CD14-positive monocyte (primary cell): ENCODE data around the gene TOLLIP. TPM values are rescaled to one million over a fixed set of nuclear protein-coding genes. Genes with fewer than 3 reads are reported as not detected.
"Not testable (repeated sequence)": the region's sequence is repeated elsewhere in the genome, so short reads cannot be mapped to it uniquely, and the experiment has no call there.

ENCODE experiments used
- DNase-seq, 3 donors: peaks; one replicate each; pipeline ENCODE4 v3.0.0-alpha.2; 2011 to 2022
- H2AFZ ChIP-seq: 2 replicates; pipeline ENCODE4 v1.6.0; 2012; ENCODE audit warnings: mild to moderate bottlenecking, low read depth, low read length, inconsistent platforms; ENCODE audit not compliant: insufficient read depth, poor library complexity, severe bottlenecking
- H3K27ac ChIP-seq, 2 donors: 1 replicate in 1 of 2; 2 replicates in 1 of 2; pipeline ENCODE4 v1.5.1; 2012 to 2013; ENCODE audit warnings: low read length in 2 of 2, control low read depth in 1 of 2, inconsistent platforms in 1 of 2, low read depth in 1 of 2, mild to moderate bottlenecking in 1 of 2
- H3K27me3 ChIP-seq, 2 donors: one replicate each; pipeline versions ENCODE4 v1.6.0 to v1.6.1; 2011 to 2013; ENCODE audit warnings: low read length in 2 of 2; ENCODE audit not compliant: control insufficient read depth in 2 of 2, insufficient read depth in 2 of 2
- H3K36me3 ChIP-seq, 2 donors: replicated peaks in 1 of 2; 1 replicate in 1 of 2; 2 replicates in 1 of 2; pipeline versions ENCODE4 v1.5.1 to v1.6.1; 2012 to 2013; ENCODE audit warnings: low read length in 2 of 2, control low read depth in 1 of 2, inconsistent platforms in 1 of 2, mild to moderate bottlenecking in 1 of 2; ENCODE audit not compliant: insufficient read depth in 2 of 2, control insufficient read depth in 1 of 2
- H3K4me1 ChIP-seq, 2 donors: 1 replicate in 1 of 2; 2 replicates in 1 of 2; pipeline versions ENCODE4 v1.5.1 to v1.6.1; 2012 to 2013; ENCODE audit warnings: low read length in 2 of 2, control low read depth in 1 of 2, inconsistent platforms in 1 of 2, mild to moderate bottlenecking in 1 of 2, moderate library complexity in 1 of 2; ENCODE audit not compliant: insufficient read depth in 2 of 2, control insufficient read depth in 1 of 2
- H3K4me2 ChIP-seq: replicated peaks from 2 replicates; pipeline ENCODE3; 2012; ENCODE audit warnings: low read length, moderate library complexity, mild to moderate bottlenecking; ENCODE audit not compliant: poor library complexity, severe bottlenecking; ENCODE audit errors: extremely low read depth
- H3K4me3 ChIP-seq, 3 experiments: fragments of 200-600 bp in 1 of 3; sonication (generic) in 1 of 3; replicated peaks in 1 of 3; 1 replicate in 2 of 3; 2 replicates in 1 of 3; pipeline ENCODE4 v1.5.1; 2011 to 2013; ENCODE audit warnings: low read length in 3 of 3, mild to moderate bottlenecking in 3 of 3, control low read depth in 2 of 3, low read depth in 2 of 3, inconsistent platforms in 1 of 3, moderate library complexity in 1 of 3
- H3K79me2 ChIP-seq: 2 replicates; pipeline ENCODE4 v1.6.0; 2012; ENCODE audit warnings: mild to moderate bottlenecking, control low read depth, inconsistent platforms, low read length, moderate library complexity; ENCODE audit not compliant: insufficient read depth
- H3K9ac ChIP-seq: 2 replicates; pipeline ENCODE4 v1.6.0; 2017; ENCODE audit warnings: low read length, mild to moderate bottlenecking; ENCODE audit not compliant: insufficient read depth, poor library complexity, severe bottlenecking
- H3K9me3 ChIP-seq, 2 donors: replicated peaks in 1 of 2; 1 replicate in 1 of 2; 2 replicates in 1 of 2; pipeline versions ENCODE4 v1.5.1 to v1.6.1; 2012 to 2013; ENCODE audit warnings: low read length in 2 of 2, control low read depth in 1 of 2; ENCODE audit not compliant: control insufficient read depth in 1 of 2, insufficient read depth in 1 of 2
- H4K20me1 ChIP-seq: 2 replicates; pipeline ENCODE4 v1.6.0; 2012; ENCODE audit warnings: mild to moderate bottlenecking, low read length, control low read depth, moderate library complexity; ENCODE audit not compliant: insufficient read depth
- H3K27ac Mint-ChIP-seq, 7 donors: one replicate each; pipeline ENCODE4 v1.8.0; 2020; ENCODE audit warnings: mild to moderate bottlenecking in 7 of 7, mixed read lengths in 7 of 7, moderate library complexity in 6 of 7, inconsistent platforms in 2 of 7
- H3K27me3 Mint-ChIP-seq, 3 donors: one replicate each; pipeline ENCODE4 v1.8.0; 2021 to 2022; ENCODE audit warnings: low read depth in 3 of 3, mild to moderate bottlenecking in 3 of 3, mixed read lengths in 3 of 3, moderate library complexity in 3 of 3, inconsistent platforms in 1 of 3
- H3K36me3 Mint-ChIP-seq, 2 donors: one replicate each; pipeline ENCODE4 v1.8.0; 2020; ENCODE audit warnings: mixed read lengths in 2 of 2, inconsistent platforms in 1 of 2, mild to moderate bottlenecking in 1 of 2
- H3K4me1 Mint-ChIP-seq: one replicate; pipeline ENCODE4 v1.8.0; 2020; ENCODE audit warnings: mild to moderate bottlenecking, mixed read lengths
- H3K4me3 Mint-ChIP-seq, 2 donors: one replicate each; pipeline ENCODE4 v1.8.0; 2020; ENCODE audit warnings: mild to moderate bottlenecking in 2 of 2, mixed read lengths in 2 of 2, moderate library complexity in 1 of 2
- H3K9me3 Mint-ChIP-seq, 7 donors: one replicate each; pipeline ENCODE4 v1.8.0; 2020 to 2022; ENCODE audit warnings: mixed read lengths in 7 of 7, mild to moderate bottlenecking in 6 of 7, moderate library complexity in 6 of 7, inconsistent platforms in 2 of 7
- WGBS: methylation state at CpG from one replicate; pipeline ENCODE4 v1.1.5; 2013; ENCODE audit warnings: missing lambda C conversion rate; ENCODE audit not compliant: insufficient coverage; 5-methylcytosine and 5-hydroxymethylcytosine counted together
- intact Hi-C, 2 donors: fragments of 100-400 bp; cut with micrococcal nuclease; formaldehyde crosslinking; loops; one replicate each; pipeline versions ENCODE4 v1.15.0 to v1.15.1; 2023
- polyA plus RNA-seq, 3 donors: library from polyadenylated mRNA; depleted of rRNA in 1 of 3; unstranded in 2 of 3; stranded (reverse) in 1 of 3; fragments of 300-500 nt in 2 of 3; fragments of >200 nt in 1 of 3; fragmentation: Illumina TruSeq in 2 of 3; gene quantifications; 1 replicate in 2 of 3; 2 replicates in 1 of 3; pipeline ENCODE4 v1.2.3, GENCODE V29; 2012 to 2021
- TF ChIP-seq, protein P1 (sequence below): fragments of 200-600 bp; IDR thresholded peaks from one replicate; pipeline ENCODE4 v1.8.0; 2022; ENCODE audit warnings: antibody characterized with exemption, mild to moderate bottlenecking

The TOLLIP gene
- polyA plus RNA-seq, 3 donors: 67.9 to 72.1 (median 71.7) TPM

DNA sequence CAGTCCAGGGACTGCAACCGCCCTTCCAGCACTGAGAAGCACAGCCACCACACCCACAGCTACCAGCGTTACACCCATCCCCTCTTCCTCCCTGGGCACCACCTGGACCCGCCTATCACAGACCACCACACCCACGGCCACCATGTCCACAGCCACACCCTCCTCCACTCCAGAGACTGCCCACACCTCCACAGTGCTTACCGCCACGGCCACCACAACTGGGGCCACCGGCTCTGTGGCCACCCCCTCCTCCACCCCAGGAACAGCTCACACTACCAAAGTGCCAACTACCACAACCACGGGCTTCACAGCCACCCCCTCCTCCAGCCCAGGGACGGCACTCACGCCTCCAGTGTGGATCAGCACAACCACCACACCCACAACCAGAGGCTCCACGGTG, 66.7 kb downstream of the TOLLIP start:
- H2AFZ ChIP-seq, H3K4me1 Mint-ChIP-seq, H3K4me1 ChIP-seq, H3K4me2 ChIP-seq, H3K4me3 Mint-ChIP-seq, intact Hi-C loops, DNase-seq, H3K79me2 ChIP-seq, H4K20me1 ChIP-seq, H3K4me3 ChIP-seq, H3K36me3 Mint-ChIP-seq, H3K27me3 ChIP-seq, H3K9ac ChIP-seq, H3K27ac ChIP-seq, H3K36me3 ChIP-seq, H3K27me3 Mint-ChIP-seq: not testable (repeated sequence)
- Mint-ChIP-seq H3K9me3 (peaks cover 42 to 49% (median 44%) of the 10 kb centered on the region in 7 donors), H3K27ac (peak overlapping the region in 1 of 7 donors; percentile 32)
- WGBS: 94% methylated on average over 3 of the region's 11 CpGs
- H3K9me3 ChIP-seq: peaks cover 15 to 54% of the 10 kb centered on the region in 2 donors

DNA sequence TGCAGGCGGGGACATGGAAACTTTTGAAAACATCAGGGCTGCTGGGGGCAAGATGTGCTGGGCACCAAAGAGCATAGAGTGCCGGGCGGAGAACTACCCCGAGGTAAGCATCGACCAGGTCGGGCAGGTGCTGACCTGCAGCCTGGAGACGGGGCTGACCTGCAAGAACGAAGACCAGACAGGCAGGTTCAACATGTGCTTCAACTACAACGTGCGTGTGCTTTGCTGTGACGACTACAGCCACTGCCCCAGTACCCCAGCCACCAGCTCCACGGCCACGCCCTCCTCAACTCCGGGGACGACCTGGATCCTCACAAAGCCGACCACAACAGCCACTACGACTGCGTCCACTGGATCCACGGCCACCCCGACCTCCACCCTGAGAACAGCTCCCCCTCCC, 67.1 kb downstream of the TOLLIP start:
- TF ChIP-seq, protein P1, sequence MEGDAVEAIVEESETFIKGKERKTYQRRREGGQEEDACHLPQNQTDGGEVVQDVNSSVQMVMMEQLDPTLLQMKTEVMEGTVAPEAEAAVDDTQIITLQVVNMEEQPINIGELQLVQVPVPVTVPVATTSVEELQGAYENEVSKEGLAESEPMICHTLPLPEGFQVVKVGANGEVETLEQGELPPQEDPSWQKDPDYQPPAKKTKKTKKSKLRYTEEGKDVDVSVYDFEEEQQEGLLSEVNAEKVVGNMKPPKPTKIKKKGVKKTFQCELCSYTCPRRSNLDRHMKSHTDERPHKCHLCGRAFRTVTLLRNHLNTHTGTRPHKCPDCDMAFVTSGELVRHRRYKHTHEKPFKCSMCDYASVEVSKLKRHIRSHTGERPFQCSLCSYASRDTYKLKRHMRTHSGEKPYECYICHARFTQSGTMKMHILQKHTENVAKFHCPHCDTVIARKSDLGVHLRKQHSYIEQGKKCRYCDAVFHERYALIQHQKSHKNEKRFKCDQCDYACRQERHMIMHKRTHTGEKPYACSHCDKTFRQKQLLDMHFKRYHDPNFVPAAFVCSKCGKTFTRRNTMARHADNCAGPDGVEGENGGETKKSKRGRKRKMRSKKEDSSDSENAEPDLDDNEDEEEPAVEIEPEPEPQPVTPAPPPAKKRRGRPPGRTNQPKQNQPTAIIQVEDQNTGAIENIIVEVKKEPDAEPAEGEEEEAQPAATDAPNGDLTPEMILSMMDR: no peak
- no peaks in the 10 kb centered on the region for H3K4me1 Mint-ChIP-seq
- peaks cover 15 to 53% of the 10 kb centered on the region in 2 donors for H3K9me3 ChIP-seq
- H3K27me3 Mint-ChIP-seq: peaks cover 0 to 4% (median 2%) of the 10 kb centered on the region in 3 donors
- no peaks in the 10 kb centered on the region for H3K27me3 ChIP-seq
- no peak overlapping the region for H3K4me3 Mint-ChIP-seq
- H3K4me3 ChIP-seq: no peak overlapping the region
- no peaks in the 10 kb centered on the region for H3K36me3 ChIP-seq
- no peak overlapping the region for H2AFZ ChIP-seq
- H3K79me2 ChIP-seq: no peaks in the 10 kb centered on the region
- H3K36me3 Mint-ChIP-seq: no peaks in the 10 kb centered on the region
- H3K9ac ChIP-seq: no peak overlapping the region
- peaks cover 41 to 47% (median 43%) of the 10 kb centered on the region in 7 donors for H3K9me3 Mint-ChIP-seq
- no peaks in the 10 kb centered on the region for H3K4me1 ChIP-seq
- intact Hi-C loops: no loop called here
- H3K4me2 ChIP-seq: no peak overlapping the region
- H3K27ac ChIP-seq: no peak overlapping the region
- H3K27ac Mint-ChIP-seq: peak overlapping the region in 1 of 7 donors; percentile 7
- H4K20me1 ChIP-seq: no peaks in the 10 kb centered on the region
- DNase-seq: no peak
- WGBS: 94% methylated on average over 20 of the region's 20 CpGs
